SH-SY5Y (cell line): ENCODE data around the gene DNAH10.

Experiments
- GATA2 ChIP-seq: IDR thresholded peaks from 2 replicates; pipeline ENCODE4 v1.6.1; 2011; ENCODE audit warnings: mild to moderate bottlenecking, low read depth, low read length
- GATA3 ChIP-seq: IDR thresholded peaks from 2 replicates; pipeline ENCODE4 v1.6.1; 2011; ENCODE audit warnings: low read depth, mild to moderate bottlenecking, low read length, moderate library complexity

DNA sequence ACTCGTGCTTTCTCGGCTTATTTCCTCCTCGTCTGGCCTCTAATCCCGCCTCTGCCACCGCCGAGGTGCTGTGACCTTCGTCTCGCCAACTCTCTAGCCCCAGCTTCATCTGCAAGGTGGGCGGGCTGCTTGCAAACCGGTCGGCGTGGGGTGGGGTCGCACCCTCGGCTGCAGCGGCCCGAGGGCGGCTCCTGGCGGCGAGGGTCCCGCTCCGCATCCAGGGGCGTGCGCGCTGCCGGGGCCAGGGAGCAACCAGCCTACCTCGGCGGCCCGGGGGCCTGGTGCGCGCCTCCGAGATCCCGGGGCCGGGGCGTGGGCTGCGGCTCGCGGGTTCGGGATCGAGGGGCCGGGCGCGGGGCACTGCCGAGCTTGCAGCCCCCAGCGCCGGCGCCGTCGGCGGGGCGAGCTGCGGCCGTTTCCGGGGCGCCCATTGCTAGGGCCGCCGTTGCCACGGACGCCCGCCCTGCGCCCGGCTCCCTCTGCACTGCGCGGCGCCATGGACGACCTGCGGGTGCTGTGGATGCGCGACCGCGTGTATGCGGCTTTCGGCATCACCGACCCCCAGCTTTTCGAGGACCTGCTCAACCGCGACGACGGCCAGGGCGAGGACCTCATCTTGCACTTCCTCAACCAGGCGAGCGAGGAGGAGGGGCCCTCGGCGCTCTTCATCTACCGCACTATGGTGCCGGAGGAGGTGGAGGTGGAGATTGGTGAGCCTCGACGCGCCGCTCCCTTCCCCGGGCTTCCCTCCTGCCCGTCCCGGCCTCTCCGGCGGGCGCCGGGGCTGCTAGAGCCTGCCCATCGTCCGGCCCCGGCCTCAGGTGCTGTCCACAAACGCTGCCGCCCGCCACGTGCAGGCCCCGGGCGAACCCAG lies at the start of gene DNAH10:
- TF ChIP-seq GATA2 (no peak), GATA3 (no peak)
